Islet precursor cell (in vitro differentiated cells): ENCODE data around the gene STT3B.

Experiments
- DNase-seq: peaks from one replicate; pipeline ENCODE4 v3.0.0-alpha.2; 2018

Gene STT3B

DNA sequence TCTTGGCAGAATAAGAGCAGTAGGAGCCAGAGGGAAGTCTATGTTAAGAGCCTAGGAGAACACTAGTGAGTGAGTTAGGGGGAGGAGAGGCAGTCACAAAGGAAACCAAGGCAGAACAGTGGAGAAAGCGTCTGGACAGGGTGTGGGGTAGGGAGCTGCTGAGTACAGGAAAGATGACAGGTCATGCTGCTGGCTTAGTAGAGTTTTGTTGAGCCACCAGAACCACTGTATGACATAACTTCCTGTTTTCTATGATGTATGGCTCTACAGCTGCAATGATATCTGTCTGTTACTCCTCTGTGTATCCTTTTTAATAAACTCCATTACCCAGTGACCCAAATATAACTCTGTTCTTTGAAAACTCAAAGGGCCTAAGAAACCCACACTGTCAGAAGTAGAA is 10.6 kb upstream of the STT3B start:
- DNase-seq = no peak

DNA sequence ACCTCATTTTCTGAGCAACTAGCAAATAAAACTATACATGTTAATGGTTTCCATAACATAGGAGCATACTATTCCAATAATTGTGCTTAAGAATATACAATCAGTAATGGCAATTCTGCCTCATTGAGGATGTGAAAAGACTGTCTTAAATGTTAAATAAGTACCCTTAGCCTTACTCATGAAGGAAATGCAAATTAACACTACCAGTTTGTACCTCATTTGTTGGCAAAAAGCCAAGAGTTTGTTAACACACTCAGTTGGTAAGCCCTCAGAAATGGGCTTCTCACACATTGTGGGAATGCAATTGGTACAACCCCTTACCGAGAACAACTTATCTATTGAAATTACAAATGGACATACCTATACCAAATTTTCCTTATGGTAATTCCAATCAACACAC is 9.2 kb upstream of the STT3B start:
- no peak for DNase-seq

DNA sequence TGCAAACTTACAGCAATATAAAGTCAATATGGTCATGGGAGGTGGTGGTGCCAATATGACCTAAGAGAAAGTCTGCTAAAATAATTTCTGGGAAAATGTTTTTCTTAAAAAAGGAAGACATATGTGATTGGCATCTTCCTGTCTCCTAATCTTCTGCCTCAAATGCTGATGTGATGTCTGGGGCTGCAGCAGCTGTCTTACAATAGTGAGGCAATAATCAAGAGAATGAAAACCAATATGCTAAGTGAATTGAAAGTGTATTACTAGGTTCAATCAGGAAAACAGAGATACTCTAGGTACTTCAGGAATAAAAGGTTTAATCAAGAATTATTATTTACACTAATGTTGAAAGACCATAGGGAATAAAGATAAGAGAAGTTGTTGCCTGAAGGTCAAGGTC is 7.2 kb upstream of the STT3B start:
- DNase-seq = no peak

DNA sequence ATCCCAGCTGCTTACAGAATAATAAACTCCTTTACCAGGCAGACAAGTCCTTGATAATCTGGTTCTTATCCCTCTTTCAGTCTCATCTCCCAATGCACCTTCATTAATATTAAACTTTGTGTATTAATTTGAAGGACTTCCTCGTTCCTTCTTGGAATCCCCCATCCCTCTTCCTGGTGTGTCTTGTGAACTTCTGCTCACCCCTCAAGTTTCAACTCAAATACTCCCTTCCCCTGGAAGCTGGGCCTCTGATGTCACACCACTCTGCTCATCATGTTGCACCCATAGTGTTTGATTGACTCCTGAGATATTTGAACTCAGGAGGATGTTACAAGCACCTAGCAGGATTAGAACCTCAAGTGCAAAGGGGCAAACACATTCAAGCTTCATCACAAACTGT is 3.3 kb upstream of the STT3B start:
- no peak for DNase-seq

DNA sequence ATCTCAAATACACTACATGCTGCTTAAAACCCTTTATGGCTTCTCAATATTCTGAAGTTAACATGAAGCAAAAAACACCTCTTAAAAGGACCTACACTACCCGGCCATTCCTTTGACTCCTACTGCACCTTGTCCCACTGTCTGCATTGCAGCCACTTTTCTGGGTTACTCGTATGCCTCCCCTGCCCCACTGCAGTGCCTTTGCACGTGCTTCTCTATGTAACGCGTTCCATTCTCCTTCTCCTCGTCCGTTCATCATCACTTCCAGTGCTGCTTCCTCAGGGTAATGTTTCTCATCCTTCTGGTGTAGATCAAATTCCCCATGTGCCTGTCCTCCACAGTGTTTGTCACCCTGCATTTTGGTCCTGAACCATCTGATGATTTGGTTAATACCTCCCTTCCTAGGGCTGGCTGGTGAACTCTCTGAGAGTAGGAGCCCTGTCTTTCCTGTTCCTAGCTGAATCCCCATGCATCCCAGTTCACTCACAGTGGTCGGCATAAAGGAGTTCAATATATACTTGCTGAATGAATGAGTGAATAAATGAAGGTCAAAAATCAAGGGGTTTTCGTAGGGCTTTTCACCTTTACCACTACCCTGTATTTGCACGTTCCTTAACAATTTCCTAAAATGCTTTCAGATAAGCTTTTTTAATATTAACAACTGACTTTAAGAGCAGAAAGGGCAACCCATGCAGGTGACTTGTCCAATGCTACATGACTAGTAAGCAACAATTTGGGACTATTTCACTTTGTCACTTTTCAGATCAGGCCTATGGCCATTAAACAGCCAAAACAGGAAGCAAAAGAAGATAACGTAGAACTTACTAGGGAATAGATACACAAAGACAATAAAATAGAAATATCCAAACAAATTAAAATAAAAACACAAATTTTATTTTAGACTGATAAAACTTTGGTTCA is 2.4 kb upstream of the STT3B start:
- no peak for DNase-seq

DNA sequence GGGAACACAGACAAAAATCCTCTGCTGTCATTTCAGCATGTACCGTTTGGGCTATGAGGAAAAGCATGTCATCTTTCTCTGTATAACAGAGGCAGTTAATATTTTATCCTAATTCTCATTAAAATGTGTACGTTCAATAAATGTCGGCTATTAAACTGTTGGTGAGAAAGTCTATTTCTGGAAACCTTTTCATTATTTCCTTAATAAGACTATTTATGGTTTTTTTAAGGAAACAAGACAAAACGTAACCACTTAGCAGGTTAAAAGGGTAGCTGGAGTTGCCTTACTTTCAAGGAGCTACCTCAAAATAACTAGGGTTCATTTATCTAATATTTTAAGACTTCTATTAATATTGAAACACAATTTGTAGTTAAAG is 1.8 kb upstream of the STT3B start:
- no peak for DNase-seq

DNA sequence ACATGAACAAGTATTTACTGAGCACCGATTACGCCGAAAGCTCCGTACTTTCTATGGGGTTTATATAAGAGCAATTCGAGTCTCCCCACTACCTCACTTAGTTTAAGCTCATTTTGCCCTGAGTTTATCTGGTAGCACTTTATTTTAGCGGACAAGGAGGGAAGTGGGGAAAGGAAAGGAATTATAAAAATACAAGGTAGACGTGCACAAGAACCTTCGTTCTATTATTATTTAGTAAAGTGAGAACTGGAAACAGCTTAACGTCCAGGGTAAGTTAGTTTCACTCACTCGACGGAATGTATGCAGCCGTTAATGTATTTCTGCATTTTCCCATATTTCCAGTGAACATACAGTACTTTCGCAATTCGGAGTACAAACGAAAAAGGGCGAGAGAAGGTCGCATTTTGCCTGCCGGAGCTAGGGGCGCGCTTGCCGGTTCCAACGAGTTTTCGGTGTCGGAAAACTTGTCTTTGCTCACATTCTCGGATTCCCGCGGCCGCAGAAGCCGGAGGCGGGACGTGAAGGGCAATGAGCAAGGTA is 1.2 kb upstream of the STT3B start:
- DNase-seq = no peak

DNA sequence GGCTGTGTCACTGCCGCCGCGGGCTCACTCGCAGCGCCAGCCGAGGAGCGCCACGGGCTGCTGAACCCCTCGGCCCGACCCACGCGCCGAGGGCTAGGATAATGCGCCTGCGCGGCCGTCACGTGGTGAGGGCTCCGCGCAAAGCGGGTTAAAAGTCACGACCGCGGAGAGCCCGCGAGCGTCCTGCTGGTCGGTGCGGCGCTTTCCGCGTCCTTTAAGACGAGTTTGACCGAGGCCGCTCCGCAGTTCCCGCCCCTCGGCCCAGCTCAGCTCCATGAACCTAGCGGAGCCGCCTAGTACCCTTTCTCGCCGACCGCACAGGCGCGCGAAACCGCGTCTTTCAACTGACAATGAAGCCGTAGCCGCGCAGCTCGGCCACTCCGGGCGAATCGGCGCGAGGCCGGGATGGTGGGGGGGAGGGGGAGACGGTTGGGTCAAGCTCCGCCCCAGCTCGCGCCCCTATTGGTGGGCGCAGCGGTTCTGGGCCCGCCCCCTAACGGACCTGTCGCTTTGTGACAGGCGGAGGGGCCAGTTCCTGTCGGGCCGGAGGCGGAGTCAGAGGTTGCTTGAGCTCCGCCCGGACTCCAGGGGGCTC is 636 bp upstream of the STT3B start:
- peak; percentile 100 for DNase-seq

DNA sequence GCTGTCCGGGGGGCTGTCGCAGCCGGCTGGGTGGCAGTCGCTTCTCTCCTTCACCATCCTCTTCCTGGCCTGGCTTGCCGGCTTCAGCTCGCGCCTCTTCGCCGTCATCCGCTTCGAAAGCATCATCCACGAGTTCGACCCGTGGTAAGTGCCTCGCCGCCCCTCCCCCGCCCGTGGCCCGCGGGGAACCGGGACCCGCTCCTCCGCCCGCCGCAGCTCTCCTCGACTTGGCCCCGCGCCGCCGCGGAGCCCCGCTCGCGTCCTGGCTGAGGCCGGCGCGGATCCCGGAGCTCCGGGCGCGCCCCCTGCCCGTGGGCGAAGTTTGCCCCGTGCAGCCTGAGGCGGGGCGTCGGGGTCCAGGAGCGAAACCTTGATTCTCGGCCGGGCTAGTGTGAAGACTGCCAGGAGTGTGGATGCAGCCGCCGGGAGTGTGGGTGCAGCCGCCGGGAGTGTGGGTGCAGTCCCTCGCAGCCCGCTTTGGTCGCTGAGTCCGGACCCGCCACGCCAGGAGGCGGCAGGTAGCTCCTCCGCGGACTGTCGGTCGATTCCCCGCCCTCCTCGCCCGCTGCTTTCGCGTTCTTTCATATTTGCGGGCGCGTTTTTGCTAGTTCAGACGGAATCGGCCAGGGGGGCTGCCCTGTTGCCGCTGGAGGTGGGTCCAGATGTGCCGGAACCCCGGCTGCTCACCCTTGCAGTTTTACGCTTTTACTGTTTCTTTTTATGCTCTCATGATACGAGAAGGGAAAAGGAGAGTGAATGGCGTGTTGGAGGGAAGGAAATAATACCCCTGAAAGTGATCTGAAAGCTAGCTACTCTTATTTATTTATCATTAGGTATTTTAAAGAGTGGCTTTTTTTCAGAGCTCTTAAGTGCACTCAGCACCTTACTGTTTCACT is 692 bp downstream of the STT3B start:
- peak; percentile 65 for DNase-seq

DNA sequence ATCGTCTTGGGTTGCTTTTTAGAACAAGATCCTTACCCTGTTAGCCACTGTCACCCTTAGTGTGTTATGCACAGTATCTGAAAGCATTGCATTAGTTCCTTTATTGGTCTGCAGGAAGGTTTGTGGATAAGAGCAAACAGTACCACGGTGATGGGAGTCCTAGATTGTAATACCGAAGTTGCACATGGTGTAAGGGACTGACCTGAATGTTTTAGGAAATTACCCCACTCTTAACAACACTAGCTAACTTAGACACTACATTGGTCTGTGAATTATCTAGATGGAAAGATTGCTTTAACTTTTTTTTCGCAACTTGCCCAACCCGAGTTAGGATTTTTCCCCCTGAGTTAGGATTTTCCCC is 1.3 kb downstream of the STT3B start:
- DNase-seq = no peak

DNA sequence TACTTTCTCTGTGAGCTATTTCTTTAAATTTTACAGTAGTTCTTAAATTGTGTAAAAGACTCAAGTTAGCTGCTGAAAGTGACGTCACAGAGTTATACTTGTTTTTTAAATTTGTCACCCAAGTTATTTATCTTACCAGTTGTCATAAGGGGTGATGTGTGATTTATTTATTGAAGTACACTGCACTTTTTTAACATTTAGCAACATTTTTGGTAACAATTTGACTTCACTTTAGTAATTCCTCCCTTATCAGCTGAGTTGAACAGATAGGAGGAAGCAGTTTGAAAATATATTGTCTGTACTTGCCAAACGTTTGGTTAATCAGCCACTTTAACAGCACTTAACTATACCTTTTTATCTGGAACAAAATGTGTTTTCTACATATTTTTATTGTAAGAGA is 3.8 kb downstream of the STT3B start:
- no peak for DNase-seq

DNA sequence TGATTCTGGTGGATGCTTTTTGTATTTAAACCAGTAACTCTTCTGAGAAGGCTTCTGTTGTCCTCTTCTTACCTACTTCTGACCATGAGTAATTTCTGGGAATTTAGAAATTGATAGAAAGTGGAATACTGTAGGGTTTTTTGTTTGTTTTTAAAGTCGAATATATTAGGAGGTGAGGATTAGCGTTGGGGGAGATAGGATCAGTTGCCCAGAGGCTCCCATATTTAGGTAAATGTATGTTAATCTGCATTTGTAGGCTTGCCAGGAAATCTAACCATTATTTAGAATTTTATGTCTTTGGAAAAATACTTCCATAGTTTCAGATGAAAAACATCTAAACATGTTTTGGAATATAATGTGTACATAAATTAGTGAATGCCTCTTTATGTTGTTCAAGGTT is 6.1 kb downstream of the STT3B start:
- DNase-seq = no peak

DNA sequence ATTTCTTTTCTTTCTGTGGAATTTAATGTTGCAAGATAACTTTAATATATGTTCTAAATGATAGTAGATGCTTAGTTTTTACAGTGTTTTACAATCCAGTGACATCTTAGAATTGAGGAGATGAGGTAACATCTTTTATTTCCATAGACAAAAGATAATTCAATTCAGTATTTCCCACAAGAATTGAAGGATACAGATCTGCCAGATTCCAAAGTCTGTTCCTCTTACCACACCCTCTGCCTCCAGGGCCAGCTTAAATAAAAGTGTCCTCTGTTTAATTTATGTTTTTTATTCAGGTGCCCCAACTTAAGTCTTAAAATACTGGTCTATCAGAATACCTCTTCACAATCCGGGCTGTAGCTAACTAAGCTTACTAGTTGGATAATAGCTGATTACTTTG is 6.5 kb downstream of the STT3B start:
- no peak for DNase-seq

DNA sequence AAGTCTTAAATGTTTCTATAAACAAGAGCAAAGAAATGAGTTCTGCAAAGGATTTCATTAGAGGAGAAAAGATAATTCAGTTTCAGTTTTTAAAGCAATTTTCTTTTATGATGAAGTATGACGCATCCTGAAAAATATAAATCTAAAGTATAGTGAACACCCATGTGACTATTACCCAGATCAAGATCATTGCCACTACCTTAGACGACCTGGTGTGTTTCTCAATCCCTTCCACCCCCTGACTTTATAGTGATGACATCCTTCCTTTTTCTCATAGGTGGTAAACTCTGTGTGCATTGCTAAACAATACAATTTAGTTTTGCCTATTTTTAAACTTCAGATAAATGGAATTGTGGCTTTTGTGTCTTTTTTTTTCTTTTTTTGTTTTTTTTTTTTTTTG is 8.4 kb downstream of the STT3B start:
- no peak for DNase-seq

DNA sequence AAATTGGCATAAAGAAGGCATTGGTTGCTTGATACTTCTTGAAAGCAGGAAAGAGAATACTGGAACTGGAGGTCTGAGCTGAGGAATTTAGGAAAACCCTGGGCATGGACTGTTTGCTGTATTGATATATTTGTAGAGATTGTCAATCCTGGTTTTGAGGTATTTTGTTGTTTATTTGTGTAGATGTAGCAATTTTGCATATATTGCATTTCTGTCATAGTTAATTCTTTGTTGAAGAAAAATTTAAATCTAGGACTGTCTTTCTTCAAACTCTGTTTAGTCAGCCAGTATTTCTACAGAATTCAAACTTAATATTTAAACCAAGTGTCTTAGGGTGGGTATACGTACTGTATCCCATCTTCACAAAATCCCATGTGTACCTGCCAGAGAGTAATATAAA is 9.5 kb downstream of the STT3B start:
- DNase-seq = no peak

DNA sequence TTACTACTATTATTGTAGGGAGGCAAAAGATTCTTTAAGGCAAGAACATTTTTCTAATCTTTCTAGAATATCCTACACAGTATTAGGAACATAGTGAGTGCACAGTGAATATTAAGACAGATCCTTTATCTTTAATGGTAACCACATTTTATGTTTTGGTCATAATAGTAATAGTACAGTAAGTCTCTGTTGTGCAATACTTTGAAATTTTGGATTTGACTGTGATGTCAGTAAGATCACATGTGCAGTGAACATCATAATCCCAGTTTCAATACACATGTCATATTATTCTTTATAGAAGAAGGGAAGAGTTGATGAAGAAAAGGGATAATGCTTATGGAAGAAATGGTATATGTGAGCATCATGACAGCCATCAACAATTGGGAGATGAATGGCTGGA is 10.7 kb downstream of the STT3B start:
- no peak for DNase-seq

DNA sequence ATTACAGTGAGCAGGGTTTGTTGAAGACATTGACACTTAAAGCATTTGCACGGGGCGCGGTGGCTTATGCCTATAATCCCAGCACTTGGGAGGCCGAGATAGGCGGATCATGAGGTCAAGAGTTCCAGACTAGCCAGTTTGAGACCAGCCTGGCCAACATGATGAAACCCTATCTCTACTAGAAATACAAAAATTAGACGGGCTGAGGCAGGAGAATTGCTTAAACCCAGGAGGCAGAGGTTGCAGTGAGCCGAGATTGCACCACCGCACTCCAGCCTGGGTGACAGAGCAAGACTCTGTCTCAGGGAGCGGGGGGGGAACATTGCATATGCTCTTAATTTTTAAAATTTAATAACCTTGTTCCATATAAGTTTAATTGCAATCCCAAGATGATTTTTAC is 11.9 kb downstream of the STT3B start:
- no peak for DNase-seq

DNA sequence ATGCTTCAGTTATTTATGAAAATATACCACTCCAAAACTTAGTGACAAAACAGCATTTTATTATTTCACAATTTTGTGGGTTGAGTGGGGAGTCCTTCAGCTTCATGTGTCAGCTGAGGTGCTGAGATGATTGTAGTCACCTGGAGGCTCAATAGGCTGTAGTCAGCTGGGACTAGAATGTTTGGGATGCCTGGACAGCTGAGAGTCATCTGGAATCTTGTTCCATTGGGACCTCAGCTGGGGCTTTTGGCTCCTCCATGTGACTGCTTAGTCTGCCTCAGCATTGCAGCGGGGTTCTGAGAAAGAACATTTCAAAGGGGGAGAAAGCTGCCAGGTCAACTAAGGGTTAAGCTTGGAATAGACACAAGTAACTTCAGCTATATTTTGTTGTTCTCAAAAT is 13.4 kb downstream of the STT3B start:
- peak; percentile 75 for DNase-seq

DNA sequence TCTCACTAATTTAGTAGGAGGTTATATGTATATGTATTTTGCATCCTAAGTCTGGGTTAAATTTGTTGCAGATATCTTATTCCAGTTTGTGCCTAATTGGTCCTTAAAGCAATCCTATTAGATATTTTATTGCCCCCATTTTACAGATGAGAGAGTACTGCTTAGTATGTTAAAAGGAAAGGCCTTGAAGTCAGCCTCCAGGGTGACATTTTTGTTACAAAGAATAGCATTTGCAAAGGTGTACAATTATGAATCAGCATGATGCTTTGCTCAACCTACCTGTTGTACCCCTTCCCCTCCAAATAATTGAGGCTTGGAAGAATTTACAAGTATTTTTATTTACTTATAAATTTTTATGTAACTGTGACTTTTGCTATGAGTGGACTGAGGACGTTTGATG is 14.0 kb downstream of the STT3B start:
- no peak for DNase-seq

DNA sequence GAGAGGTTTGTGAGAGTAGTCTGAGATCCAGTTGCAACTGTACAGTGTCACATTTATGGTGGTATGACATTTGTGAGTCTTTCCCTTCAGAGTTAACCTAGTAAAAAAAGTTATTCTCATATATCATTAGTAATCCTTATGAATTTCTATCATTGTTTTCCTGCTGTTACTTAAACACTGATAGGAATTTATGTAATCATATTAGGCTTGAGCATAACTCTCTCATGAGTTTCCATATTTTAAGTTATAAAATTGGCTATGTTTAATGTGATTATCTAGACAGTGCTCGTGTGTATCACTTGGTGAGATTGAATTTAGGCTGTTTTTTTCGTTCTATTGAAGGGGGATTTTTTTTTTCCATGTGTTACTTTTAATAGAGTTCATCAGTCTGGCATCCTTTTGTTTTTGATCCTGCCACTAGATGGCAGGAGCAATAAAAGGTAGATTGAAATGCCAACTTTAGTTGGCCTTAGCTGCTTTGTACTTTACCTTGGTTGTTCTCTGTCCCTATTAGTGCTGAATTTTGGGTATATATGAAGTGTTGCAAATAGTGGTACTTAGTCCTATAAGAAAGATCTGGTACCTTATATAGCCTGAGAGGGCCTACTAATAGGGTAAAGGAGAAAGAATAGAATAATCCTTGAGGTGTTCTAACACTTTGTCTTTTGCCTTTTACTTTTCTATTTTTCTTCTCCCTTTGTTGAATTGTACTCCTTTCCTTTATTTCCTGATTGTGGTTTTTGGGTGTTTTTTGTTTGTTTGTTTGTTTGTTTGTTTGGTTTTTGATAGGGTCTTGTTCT is 17.9 kb downstream of the STT3B start:
- DNase-seq = no peak

DNA sequence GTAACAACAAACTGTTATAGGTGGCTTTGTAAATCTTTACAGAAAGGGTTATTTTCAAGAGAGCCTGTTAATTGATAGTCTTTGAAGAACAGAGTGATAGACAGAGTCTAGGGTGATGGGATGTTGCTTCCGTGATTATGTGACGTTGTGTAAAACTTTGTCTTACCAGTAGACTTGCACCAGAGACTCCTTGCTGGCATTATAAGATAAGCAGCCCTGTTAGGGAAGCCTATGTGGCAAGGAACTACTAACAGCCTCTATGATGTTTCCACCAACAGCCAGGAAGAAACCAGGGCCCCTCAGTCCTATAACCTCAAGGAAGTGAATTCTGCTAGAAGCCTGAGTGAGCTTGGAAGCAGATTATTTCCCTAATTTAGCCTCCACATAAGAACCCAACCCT is 18.9 kb downstream of the STT3B start:
- DNase-seq = no peak

DNA sequence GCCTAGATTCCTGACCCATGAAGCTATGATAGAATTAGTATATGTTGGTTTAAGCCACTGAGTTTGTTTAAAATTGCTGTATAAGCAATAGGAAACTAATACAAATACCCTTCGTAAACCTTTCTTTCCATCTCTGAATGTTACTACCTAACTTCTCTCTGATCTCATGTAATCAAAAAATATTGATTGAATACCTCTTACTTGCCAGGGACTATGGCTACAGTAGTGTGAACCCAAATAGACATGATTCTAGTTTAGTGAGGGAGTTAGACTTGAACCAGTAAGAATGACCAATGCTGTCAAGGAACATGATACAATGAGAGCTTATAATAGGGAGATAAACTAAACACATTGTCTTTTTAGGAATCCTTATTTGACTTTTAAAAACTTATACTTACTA is 19.4 kb downstream of the STT3B start:
- no peak for DNase-seq

DNA sequence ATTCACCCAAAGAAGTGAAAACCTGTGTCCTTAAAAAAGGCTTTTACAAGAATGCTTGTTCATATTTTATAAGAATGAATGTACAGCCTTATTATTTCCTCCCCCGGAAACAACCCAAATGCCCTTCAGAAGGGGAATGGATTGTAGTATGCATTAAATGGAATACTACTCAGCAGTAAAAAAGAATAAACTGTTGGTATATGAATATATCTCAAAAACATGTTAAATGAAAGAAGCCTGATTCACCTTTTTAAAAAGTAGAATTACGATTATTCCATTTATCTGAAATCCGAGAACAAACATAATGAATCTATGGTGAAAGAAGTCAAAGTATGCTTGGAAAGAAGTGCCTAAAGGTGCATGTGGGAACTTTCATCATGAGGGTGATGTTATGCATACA is 20.5 kb downstream of the STT3B start:
- DNase-seq = no peak
